Cerebellar nuclear complex (tissue), 1 donor: ENCODE measurements around the gene RNF167.

Experiments
- DNase-seq, 2 experiments: peaks; one replicate each; lab custom pipeline; 2025; lab: John Stamatoyannopoulos, UW

Gene RNF167

GRCh38 chr17:4953451-4953961, 13.4 kb downstream of the RNF167 start:
- no peak for DNase-seq

GRCh38 chr17:4955091-4955490, 15.0 kb downstream of the RNF167 start:
- DNase-seq, result no peak

- DNase-seq, result no peak
Observed at GRCh38 chr17:4956493-4957061, 16.5 kb downstream of the RNF167 start.

- DNase-seq, result no peak
Observed at GRCh38 chr17:4958102-4958501, 18.0 kb downstream of the RNF167 start.

GRCh38 chr17:4959261-4959965, 19.3 kb downstream of the RNF167 start:
- DNase-seq, result no peak

- no peak for DNase-seq
Observed at GRCh38 chr17:4960279-4960922, 20.3 kb downstream of the RNF167 start.

- no peak for DNase-seq
Observed at GRCh38 chr17:4965311-4965986, 25.4 kb downstream of the RNF167 start.

- DNase-seq, result peak; percentile 99 to 100
Observed at GRCh38 chr17:4966844-4967538, 26.9 kb downstream of the RNF167 start.

GRCh38 chr17:4967539-4968485, 27.7 kb downstream of the RNF167 start, which contains the start of gene SPAG7:
SPAG7 (minus strand) TSS chr17:4967817; CDS start chr17:4967804, 13 bp downstream.
- DNase-seq, result peak; percentile 80 to 90

- no peak for DNase-seq
Observed at GRCh38 chr17:4968486-4969046, 28.5 kb downstream of the RNF167 start.

- no peak for DNase-seq
Observed at GRCh38 chr17:4969047-4969550, 29.0 kb downstream of the RNF167 start.

- DNase-seq, result no peak
Observed at GRCh38 chr17:4969551-4970173, 29.6 kb downstream of the RNF167 start.

- DNase-seq, result no peak
Observed at GRCh38 chr17:4970273-4970672, 30.2 kb downstream of the RNF167 start.

- DNase-seq, result no peak
Observed at GRCh38 chr17:4971826-4972225, 31.8 kb downstream of the RNF167 start.

GRCh38 chr17:4972322-4972721, 32.3 kb downstream of the RNF167 start:
- DNase-seq, result no peak

- no peak for DNase-seq
Observed at GRCh38 chr17:4972752-4973151, 32.7 kb downstream of the RNF167 start.

- no peak for DNase-seq
Observed at GRCh38 chr17:4973256-4974114, 33.4 kb downstream of the RNF167 start.

- DNase-seq, result no peak
Observed at GRCh38 chr17:4974115-4974670, 34.1 kb downstream of the RNF167 start.
